Activated naive CD4-positive, alpha-beta T cell treated with anti-CD3 and anti-CD28 coated beads, Interleukin-2, amount 50 U/mL, for 72 hours (primary cell): ENCODE results near the gene CNTROB. TPM values are rescaled to one million over a fixed set of nuclear protein-coding genes. Genes with fewer than 3 reads are reported as not detected.
A peak's percentile ranks its signal among the peaks of the same experiment; 100 is the strongest.
"Not testable (repeated sequence)": the region's sequence is repeated elsewhere in the genome, so short reads cannot be mapped to it uniquely, and the experiment has no call there.

ENCODE experiments used
- ATAC-seq, 2 donors: fragments of 150-1000 bp; cut with Tn5 transposase; 2 replicates each; pipeline ENCODE4 v1.10.0; 2021; ENCODE audit warnings: mild to moderate bottlenecking in 2 of 2, moderate library complexity in 2 of 2
- DNase-seq, 2 donors: peaks; one replicate each; pipeline ENCODE4 v3.0.0; 2021 to 2022; ENCODE audit warnings: low spot score in 2 of 2
- H3K27ac Mint-ChIP-seq, 2 donors: one replicate each; pipeline ENCODE4 v1.8.0; 2022; ENCODE audit warnings: mild to moderate bottlenecking in 2 of 2, mixed read lengths in 2 of 2
- H3K36me3 Mint-ChIP-seq, 2 donors: one replicate each; pipeline ENCODE4 v1.8.0; 2022; ENCODE audit warnings: mixed read lengths in 2 of 2
- H3K9me3 Mint-ChIP-seq, 2 donors: one replicate each; pipeline ENCODE4 v1.8.0; 2022; ENCODE audit warnings: mixed read lengths in 2 of 2
- total RNA-seq, 2 donors: library from RNA; stranded (reverse); gene quantifications; one replicate each; pipeline ENCODE4 v1.2.3, GENCODE V29; 2022

The CNTROB gene
- total RNA-seq, 2 donors from 2014 or later, result 73.3 to 147 TPM

DNA sequence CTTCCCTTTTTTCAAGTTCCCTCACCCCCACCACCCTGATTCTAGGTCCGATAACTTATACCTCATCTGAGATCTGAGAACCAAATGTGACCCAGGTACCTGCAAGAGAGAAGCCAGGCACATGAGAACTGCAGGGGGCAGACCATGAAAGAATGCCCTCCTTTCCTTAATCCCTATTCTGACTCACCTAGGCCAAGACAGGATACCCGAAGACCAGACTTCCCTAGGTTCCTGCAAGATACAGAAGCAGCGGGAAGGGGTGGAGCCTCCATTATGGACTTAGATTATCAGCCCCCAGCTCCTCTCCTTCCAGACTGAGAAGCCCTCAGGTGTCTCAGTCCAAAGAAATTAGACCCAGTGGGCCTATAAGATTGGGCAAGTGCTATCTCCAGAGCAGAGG lies 4.4 kb upstream of the CNTROB start:
- DNase-seq, result no peak
- Mint-ChIP-seq H3K9me3 (no peaks in the 10 kb centered on the region), H3K27ac (peak overlapping the region; percentile 1 to 26), H3K36me3 (peaks cover 9% of the 10 kb centered on the region in 2 donors)
- ATAC-seq, result no peak

DNA sequence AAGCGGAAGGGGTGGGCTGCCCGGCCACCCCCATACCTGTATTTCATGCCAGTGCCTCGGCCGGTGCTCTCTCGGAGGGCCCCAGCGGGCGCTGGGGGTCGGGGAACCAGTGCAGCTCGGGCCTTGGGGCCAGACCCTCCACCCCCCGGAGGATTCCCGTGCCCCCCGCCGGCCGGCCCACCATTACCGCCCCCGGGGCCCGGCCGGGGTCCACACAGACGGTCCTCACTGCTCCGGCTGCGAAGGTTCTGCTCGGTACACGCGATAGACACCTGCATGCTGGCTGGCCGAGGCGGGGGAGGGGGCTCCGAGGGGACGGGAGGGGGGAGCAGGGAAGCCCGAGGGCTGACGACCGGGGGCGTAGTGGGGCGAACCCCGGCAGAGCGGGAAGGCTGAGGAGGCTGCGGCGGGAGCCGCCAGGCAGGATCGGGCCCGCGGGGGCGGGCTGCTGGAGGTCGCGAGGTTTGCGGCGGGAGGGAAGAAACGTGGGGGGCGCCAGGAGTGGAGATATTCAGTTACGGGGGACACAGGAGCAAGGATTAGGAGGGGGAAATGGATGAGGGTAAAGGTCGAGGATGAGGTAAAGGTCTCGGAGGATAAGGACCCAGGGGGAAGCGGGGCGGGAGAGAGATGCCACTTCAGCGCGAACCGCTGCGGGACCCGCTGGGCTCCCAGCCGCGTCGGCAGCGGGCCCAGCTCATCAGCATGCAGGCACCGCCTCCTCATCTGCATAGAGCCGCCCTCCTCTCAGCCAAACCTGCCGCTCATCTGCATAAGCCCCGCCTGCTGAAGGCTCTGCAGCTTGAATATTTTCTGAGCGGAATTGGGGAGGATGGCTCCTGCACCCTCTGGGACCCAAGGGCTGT lies 2.6 kb upstream of the CNTROB start, which contains the start of gene KCNAB3:
Gene KCNAB3, minus strand, starts transcription at position 699 of the 866 bp plus-strand sequence. Its CDS starts 421 bp downstream, at position 278.
- Mint-ChIP-seq H3K36me3 (peaks cover 21 to 24% of the 10 kb centered on the region in 2 donors), H3K9me3 (no peaks in the 10 kb centered on the region), H3K27ac (peak within 1 kb of the TSS; percentile 87 to 90)
- ATAC-seq (no peak), DNase-seq (peak in 1 of 2 donors; percentile 32)

DNA sequence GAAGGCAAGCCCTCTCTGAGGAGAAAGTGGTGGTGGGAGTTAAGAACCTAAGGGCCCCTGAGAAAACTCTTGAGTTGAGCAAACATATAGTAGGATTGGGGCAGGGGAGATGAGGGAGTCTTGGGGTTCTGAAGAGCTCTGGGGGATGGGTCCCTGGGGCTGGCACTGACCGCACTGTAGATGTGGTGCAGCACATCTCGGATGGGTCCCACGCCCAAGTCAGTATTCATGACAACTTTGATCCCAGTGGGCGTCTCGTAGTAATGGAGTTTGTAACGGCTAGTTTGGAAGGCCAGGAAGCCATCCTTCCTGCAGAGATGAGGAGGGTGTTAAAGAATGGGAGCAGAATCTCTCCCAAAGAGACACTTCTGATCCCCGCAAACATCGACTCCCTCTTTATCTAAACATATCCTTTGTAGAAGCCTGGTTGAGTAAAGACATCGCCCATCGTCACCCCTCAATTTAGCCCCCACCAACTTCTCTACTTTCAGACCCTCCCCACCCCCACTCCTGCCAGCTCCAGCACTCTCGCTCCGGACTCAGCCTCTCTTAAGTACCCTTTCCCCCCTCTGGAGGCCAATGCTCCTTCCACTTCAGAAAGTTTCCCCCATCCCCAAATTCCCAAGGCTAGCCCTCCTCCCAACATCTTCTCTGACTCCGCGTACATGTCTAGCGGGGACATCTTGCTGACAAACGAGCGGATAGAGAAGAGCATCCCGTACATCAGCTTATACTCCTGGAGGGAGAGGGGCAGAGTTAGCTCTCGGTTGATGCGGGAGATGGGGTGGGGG lies 970 bp upstream of the CNTROB start:
- DNase-seq, result no peak
- H3K27ac Mint-ChIP-seq, result peak overlapping the region; percentile 87 to 90
- no peak for ATAC-seq
- H3K36me3 Mint-ChIP-seq, result peaks cover 29 to 34% of the 10 kb centered on the region in 2 donors
- H3K9me3 Mint-ChIP-seq, result no peaks in the 10 kb centered on the region

DNA sequence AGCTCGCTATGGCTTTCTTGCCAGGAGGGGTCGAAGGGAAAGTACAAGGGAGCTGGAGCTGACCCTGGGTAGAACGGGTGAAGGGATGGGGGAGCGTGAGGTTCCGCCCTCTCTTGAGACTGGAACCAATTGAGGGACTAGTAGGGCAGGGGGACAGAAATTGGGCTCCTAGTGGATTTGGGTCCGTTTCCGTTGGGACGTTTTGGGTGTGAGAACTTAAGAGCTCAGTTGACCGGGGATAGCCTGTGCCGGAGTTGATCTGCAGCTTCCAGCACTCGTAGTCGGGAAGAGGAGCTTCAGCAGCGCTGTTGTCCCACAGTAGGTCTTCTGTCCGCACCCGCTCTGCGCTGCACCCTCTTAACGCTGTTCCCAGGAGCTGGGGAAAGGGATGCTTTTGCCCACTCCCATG lies 481 bp downstream of the CNTROB start:
- ATAC-seq (peak; percentile 30 to 32), DNase-seq (peak in 1 of 2 donors; percentile 26)
- no peaks in the 10 kb centered on the region for H3K9me3 Mint-ChIP-seq
- H3K27ac Mint-ChIP-seq, result peak overlapping the region; percentile 90 to 98
- H3K36me3 Mint-ChIP-seq, result peaks cover 34 to 40% of the 10 kb centered on the region in 2 donors

DNA sequence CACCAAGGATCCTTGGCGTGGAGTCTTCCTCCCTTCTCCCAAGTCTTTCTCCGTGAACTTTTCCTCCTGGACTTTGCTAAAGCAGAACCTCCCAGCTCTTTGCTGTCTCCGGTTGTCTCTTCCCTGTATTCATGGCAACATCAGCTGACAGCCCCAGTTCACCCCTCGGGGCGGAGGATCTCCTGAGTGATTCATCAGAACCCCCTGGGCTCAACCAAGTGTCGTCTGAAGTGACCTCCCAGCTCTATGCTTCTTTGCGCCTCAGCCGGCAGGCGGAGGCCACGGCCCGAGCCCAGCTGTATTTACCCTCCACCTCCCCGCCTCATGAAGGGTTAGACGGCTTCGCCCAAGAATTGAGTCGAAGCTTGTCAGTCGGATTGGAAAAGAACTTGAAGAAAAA lies 943 bp downstream of the CNTROB start:
- ATAC-seq, result no peak

DNA sequence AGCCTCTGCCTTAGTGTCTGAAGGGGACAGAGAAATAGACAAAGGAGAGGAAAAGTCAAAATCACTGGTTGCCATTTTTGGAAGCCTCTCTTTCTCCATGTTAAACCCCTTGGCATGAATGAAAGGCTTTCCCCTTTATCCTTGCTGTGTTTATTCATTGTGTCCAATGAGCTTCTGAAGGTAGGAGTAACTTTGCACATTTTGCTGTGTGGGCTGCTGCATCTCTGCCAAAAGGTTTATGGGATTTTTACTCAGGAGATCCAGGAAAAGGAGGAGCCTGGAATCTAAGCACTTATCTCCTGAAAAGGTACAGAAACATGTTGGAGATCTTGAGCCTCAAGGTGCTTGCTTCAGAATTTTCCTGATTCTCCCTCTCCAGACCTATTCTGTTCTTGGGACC lies 3.9 kb downstream of the CNTROB start:
- no peak for DNase-seq
- Mint-ChIP-seq H3K27ac (no peak overlapping the region), H3K9me3 (no peaks in the 10 kb centered on the region), H3K36me3 (peaks cover 42 to 53% of the 10 kb centered on the region in 2 donors)
- ATAC-seq, result no peak

More for the DNA sequence above, 943 bp downstream of the CNTROB start:
- Mint-ChIP-seq H3K36me3 (peaks cover 34 to 40% of the 10 kb centered on the region in 2 donors), H3K27ac (peak overlapping the region; percentile 90 to 98), H3K9me3 (no peaks in the 10 kb centered on the region)
- DNase-seq, result no peak

DNA sequence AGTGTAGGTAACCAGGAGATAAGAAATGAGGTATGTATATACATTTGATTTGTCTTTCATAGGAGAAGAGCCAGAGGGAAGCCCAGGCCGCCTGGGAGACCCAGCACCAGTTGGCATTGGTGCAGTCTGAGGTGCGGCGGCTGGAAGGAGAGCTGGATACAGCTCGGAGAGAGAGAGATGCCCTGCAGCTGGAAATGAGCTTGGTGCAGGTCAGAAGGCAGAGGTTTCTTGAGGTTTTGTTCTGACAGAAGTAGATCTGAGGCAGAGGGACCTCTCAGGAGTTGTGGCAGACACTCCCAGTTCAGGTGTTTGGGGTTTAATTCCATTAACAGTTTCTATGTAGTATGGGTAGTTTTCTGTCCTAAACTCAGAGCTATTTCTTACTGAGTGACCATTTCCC lies 8.0 kb downstream of the CNTROB start:
- H3K36me3 Mint-ChIP-seq, result peaks cover 24 to 30% of the 10 kb centered on the region in 2 donors
- no peak for ATAC-seq
- H3K27ac Mint-ChIP-seq, result peak overlapping the region in 1 of 2 donors; percentile 10
- DNase-seq, result no peak
- no peaks in the 10 kb centered on the region for H3K9me3 Mint-ChIP-seq

DNA sequence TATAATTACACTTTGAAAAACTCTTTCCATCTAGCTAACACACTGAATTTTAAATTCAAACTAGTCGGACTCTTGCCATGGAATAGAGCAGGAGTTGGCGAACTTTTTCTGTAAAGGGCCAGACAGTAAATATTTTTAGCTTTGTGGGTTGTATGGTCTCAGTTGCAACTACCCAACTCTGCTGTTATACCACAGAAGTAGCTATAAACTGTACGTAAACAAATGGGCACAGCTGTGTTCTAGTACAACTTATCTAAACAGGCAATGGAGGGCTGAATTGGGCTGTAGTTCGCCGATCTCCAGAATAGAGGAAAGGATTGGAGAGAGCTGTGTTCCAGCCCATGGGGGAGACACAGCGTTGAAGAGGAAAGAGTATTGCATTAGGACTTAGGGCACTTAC lies 8.7 kb downstream of the CNTROB start:
- Mint-ChIP-seq H3K27ac (peak overlapping the region in 1 of 2 donors; percentile 44), H3K36me3 (peaks cover 24 to 26% of the 10 kb centered on the region in 2 donors), H3K9me3 (no peaks in the 10 kb centered on the region)
- no peak for ATAC-seq
- no peak for DNase-seq

DNA sequence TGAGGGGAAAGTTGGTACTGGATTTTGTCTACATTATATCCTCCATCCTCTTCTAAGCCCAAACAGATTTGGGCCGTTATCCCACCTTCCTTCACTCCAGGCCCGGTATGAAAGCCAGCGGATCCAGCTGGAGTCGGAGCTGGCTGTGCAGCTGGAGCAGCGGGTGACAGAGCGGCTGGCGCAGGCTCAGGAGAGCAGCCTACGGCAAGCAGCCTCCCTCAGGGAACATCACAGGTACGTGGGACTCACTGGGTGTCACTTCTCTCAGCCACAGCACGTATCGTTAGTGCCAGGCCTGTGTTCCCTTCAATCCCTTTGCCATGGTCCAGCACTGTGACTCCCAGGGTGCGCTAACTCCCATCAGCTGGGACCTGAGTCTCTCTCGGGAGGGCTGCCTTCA lies 11.3 kb downstream of the CNTROB start:
- Mint-ChIP-seq H3K9me3 (no peaks in the 10 kb centered on the region), H3K36me3 (peaks cover 27 to 34% of the 10 kb centered on the region in 2 donors), H3K27ac (no peak overlapping the region)
- ATAC-seq (no peak), DNase-seq (no peak)

DNA sequence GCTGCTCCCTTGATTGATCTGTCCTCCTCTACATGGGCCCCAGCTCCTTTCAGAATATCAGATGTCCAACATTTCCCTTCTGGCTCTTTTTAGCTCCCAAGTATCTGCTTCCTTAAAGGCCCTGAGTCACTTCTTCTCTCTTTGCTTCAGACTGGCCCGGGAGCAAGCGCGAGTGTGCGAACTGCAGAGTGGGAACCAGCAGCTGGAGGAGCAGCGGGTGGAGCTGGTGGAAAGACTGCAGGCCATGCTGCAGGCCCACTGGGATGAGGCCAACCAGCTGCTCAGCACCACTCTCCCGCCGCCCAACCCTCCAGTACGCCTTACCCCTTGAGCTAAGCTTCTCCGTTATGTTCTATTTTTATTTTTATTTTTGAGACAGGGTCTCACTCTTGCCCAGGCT lies 12.3 kb downstream of the CNTROB start:
- no peak for ATAC-seq
- DNase-seq, result no peak
- peaks cover 32 to 36% of the 10 kb centered on the region in 2 donors for H3K36me3 Mint-ChIP-seq
- peak overlapping the region in 1 of 2 donors; percentile 78 for H3K27ac Mint-ChIP-seq
- H3K9me3 Mint-ChIP-seq, result no peaks in the 10 kb centered on the region

DNA sequence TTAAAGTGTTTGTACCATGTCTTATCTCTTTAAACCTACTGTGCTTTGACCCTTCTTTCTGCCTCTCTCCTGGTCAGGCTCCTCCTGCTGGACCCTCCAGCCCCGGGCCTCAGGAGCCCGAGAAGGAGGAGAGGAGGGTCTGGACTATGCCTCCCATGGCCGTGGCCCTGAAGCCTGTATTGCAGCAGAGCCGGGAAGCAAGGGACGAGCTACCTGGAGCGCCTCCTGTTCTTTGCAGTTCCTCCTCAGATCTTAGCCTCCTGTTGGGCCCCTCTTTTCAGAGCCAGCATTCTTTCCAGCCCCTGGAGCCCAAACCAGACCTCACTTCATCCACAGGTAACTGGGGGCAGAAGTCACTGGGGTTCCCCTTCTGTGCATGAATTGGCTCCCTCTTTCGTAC lies 13.6 kb downstream of the CNTROB start:
- no peak for ATAC-seq
- Mint-ChIP-seq H3K9me3 (no peaks in the 10 kb centered on the region), H3K36me3 (peaks cover 25 to 36% of the 10 kb centered on the region in 2 donors), H3K27ac (peak overlapping the region in 1 of 2 donors; percentile 88)
- DNase-seq, result no peak

DNA sequence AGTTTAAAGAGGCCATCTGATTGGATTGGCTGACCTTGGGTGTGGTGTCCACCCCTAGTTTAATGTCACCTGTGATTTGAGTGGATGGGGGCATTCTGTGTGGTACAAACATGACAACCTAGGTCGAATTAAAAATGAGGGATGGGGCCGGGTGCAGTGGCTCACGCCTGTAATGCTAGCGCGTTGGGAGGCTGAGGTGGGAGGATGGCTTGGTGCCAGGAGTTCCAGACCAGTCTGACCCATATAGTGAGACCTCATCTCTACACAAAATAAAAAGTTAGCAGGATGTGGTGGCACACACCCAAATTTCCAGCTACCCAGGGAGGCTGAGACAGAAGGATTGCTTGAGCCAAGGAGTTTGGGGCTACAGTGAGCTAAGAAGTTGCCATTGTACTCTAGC lies 14.4 kb downstream of the CNTROB start:
- Mint-ChIP-seq H3K36me3 (peaks cover 25 to 30% of the 10 kb centered on the region in 2 donors), H3K27ac (peak overlapping the region in 1 of 2 donors; percentile 41), H3K9me3 (no peaks in the 10 kb centered on the region)
- ATAC-seq (no peak), DNase-seq (no peak)

DNA sequence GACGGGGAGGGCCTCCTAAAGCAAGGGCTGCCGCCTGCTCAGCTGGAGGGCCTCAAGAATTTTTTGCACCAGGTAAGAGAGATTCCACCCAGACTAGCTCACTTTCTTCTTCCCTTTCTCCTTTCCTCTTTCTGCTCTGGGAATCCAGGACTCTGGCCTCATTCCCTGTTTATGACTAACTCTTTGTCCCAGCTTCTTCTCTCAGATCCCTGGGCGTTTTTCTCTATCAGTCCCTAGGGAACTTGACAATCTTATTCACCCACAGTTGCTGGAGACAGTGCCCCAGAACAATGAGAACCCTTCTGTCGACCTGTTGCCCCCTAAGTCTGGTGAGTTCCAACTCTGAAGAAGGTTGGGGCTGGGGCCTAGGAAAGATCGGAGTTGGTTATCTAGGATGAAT lies 15.6 kb downstream of the CNTROB start:
- ATAC-seq (no peak), DNase-seq (no peak)
- Mint-ChIP-seq H3K27ac (no peak overlapping the region), H3K9me3 (no peaks in the 10 kb centered on the region), H3K36me3 (peaks cover 25 to 30% of the 10 kb centered on the region in 2 donors)

DNA sequence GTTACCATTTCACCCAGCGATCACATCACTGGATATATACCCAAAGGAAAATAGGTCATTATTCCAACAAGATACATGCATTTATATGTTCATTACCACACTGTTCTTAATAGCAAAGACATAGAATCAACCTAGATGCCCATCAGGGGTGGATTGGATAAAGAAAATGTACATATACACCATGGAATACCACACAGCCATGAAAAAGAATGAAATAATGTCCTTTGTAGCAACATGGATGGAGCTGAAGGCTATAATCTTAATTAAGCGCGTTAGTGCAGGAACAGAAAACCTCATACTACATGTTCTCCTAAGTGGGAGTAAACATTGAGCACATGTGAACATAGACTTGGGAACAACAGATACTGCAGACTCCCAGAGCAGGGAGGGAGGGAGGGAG lies 18.6 kb downstream of the CNTROB start:
- Mint-ChIP-seq H3K36me3 (peaks cover 14 to 29% of the 10 kb centered on the region in 2 donors), H3K9me3 (no peaks in the 10 kb centered on the region), H3K27ac (no peak overlapping the region)
- DNase-seq, result no peak
- ATAC-seq, result no peak

DNA sequence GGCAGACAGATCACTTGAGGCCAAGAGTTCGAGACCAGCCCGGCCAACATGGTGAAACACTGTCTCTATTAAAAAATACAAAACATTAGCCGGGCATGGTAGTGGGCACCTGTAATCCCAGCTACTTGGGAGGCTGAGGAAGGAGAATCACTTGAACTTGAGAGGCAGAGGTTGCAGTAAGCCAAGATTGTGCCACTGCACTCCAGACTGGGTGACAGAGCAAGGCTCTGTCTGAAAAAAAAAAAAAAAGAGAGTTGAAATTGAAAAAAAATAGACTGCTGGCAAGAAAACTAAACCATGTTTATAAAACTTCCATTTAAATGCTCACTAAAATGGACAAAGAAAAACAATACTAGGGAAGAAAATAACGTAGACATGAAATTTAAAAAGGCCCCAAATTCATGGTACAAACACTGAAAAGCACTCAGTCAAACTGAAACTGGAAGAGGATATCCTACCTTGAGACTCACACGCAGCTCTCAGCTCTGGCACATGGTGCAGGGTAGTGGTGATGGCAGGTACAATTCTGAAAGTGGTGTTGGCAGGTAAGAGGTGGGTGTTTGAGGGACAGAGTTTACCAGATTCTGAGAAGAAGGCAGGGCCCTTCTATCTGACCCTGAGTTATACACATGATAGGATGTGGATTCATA lies 19.3 kb downstream of the CNTROB start:
- Mint-ChIP-seq H3K36me3 (peaks cover 11 to 24% of the 10 kb centered on the region in 2 donors), H3K27ac (peak overlapping the region; percentile 36 to 59), H3K9me3 (no peaks in the 10 kb centered on the region)
- DNase-seq (peak in 1 of 2 donors; percentile 53), ATAC-seq (peak; percentile 97 to 99)

DNA sequence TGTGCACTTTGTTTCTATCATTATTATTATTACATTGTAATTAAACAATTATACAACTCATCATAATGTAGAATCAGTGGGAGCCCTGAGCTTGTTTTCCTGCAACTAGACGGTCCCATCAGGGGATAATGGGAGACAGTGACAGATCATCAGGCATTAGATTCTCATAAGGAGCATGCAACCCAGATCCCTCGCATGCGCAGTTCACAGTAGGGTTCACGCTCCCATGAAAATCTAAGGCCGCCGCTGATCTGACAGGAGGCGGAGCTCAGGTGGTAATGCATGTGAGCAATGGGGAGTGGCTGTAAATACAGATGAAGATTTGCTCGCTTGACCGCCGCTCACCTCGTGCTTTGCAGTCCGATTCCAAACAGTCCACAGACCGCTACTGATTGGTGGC lies 21.3 kb downstream of the CNTROB start:
- not testable (repeated sequence) for DNase-seq, H3K9me3 Mint-ChIP-seq, H3K27ac Mint-ChIP-seq, ATAC-seq
- peaks cover 0 to 20% of the 10 kb centered on the region in 2 donors for H3K36me3 Mint-ChIP-seq
